Measurements from ENCODE around the gene TRPC4AP. TPM values are rescaled to one million over a fixed set of nuclear protein-coding genes. Genes with fewer than 3 reads are reported as not detected.

The TRPC4AP gene
- total and polyA plus RNA-seq, 12 donors, result 26.2 to 46.4 (median 38.0) TPM

DNA sequence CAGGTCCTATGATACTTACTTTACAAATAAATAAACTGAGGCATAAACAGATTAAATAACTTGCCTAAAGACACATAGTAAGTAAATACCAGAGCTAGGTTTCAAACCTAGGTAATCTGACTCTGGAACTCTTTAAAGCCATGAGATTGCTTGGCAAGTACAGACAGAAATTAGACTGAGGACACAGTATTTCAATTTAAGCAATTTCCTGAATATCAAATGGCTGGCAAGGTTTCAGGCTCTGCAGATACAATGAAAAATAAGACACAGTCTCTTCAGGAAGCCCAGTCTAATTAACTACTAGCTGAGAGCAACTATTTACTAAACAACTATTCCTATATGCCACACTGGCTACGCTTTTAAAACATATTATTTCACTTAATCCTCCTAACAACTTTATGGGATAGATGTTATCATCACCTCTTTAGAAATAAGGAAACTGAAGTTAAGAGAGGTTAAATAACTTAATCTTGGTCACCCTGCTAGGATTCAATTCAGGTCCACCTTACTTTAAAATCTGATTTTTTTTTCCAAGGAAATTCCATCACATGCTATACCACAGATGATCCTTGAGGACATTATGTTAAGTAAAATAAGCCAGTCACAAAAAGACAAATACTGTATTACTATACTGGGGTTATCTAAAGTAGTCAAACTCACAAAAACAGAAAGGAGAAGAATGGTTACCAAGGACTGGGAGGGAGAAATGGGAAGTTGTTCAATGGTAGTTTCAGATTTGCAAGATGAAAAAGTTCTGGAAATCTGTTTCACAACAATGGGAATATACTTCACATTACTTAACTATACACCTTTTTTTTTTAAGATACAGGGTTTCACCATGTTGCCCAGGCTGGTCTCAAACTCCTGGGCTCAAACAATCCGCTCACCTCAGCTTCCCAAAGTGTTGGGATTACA, 4.1 kb downstream of the TRPC4AP start:
- ATAC-seq (no peak), DNase-seq (no peak)
- WGBS, 2 donors, result 83 to 84% methylated on average over 2 of the region's 2 CpGs
- Histone ChIP-seq H3K27ac (peak overlapping the region in 4 of 10 donors; percentile 0 to 29 (median 8)), H3K4me1 (peaks cover 9 to 72% (median 44%) of the 10 kb centered on the region in 9 donors), H3K4me3 (no peak overlapping the region), H3K9me3 (no peaks in the 10 kb centered on the region), H3K27me3 (no peaks in the 10 kb centered on the region), H3K36me3 (peaks cover 0 to 28% (median 3%) of the 10 kb centered on the region in 9 donors)
- intact Hi-C loops (cut with DNase I), result loop anchor here in 1 of 10 donors (10.0 kb wide), 1 partner anchor 64 kb away; no protein-coding TSS in a partner anchor
- TF ChIP-seq, protein P1, sequence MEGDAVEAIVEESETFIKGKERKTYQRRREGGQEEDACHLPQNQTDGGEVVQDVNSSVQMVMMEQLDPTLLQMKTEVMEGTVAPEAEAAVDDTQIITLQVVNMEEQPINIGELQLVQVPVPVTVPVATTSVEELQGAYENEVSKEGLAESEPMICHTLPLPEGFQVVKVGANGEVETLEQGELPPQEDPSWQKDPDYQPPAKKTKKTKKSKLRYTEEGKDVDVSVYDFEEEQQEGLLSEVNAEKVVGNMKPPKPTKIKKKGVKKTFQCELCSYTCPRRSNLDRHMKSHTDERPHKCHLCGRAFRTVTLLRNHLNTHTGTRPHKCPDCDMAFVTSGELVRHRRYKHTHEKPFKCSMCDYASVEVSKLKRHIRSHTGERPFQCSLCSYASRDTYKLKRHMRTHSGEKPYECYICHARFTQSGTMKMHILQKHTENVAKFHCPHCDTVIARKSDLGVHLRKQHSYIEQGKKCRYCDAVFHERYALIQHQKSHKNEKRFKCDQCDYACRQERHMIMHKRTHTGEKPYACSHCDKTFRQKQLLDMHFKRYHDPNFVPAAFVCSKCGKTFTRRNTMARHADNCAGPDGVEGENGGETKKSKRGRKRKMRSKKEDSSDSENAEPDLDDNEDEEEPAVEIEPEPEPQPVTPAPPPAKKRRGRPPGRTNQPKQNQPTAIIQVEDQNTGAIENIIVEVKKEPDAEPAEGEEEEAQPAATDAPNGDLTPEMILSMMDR (IDR thresholded peaks at IDR 0.05), result no peak

DNA sequence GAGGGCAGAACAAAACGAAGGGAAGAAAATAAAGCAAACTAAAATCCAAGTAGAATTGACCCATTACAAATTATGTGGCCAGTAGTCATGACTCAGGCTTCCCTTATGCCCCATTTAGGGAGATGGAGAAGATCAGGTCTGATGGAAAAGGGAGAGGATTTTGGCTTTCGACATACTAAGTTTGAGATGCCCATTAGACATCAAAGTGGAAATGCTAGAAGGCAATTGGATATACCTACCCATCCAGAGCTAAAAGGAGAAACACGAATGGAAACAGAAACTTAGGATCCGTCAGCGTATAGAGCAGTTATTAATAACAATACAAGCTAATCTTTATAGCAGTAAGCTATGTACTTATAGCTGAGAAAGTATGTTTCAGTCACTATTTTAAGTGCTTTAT, 4.8 kb downstream of the TRPC4AP start:
- H3K27me3 ChIP-seq, result no peaks in the 10 kb centered on the region
- DNase-seq, result no peak
- no peak for ATAC-seq
- peaks cover 9 to 70% (median 42%) of the 10 kb centered on the region in 9 donors for H3K4me1 ChIP-seq
- peak overlapping the region in 3 of 10 donors; percentile 0 to 29 (median 4) for H3K27ac ChIP-seq
- H3K36me3 ChIP-seq, result peaks cover 0 to 28% (median 3%) of the 10 kb centered on the region in 9 donors
- TF ChIP-seq, protein P1 (IDR thresholded peaks at IDR 0.05), result no peak
- intact Hi-C loops (cut with DNase I), result loop anchor here in 1 of 10 donors (10.0 kb wide), 1 partner anchor 63 kb away; no protein-coding TSS in a partner anchor
- WGBS, 2 donors, result 52 to 78% methylated on average over 5 of the region's 5 CpGs
- no peak overlapping the region for H3K4me3 ChIP-seq
- H3K9me3 ChIP-seq, result no peaks in the 10 kb centered on the region

DNA sequence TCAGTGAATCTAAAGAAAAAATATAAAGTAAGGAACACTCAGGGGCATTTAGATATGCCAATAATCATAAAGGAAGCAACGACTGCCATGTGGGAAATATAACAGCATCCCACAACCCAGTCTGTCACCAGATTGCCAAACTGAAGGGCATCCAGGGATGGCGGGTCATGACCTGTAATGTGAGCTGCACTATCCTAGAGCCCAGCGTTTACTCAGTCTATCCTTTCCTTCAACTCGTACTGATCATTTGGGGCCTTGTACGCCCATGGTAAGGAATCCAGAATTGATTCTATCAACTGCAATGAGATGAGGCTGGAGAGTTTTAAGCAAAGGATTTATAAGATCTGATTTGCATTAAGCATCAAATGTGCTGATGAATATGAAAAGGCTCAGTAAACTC, 5.3 kb downstream of the TRPC4AP start:
- intact Hi-C loops (cut with DNase I), result loop anchor here in 1 of 10 donors (10.0 kb wide), 1 partner anchor 63 kb away; no protein-coding TSS in a partner anchor
- DNase-seq, result no peak
- TF ChIP-seq, protein P1 (IDR thresholded peaks at IDR 0.05), result no peak
- H3K4me3 ChIP-seq, result no peak overlapping the region
- H3K4me1 ChIP-seq, result peaks cover 9 to 73% (median 44%) of the 10 kb centered on the region in 9 donors
- WGBS, 2 donors, result 70 to 83% methylated on average over 5 of the region's 5 CpGs
- no peaks in the 10 kb centered on the region for H3K9me3 ChIP-seq
- H3K27ac ChIP-seq, result no peak overlapping the region
- peaks cover 0 to 28% (median 3%) of the 10 kb centered on the region in 9 donors for H3K36me3 ChIP-seq
- no peak for ATAC-seq
- H3K27me3 ChIP-seq, result no peaks in the 10 kb centered on the region

DNA sequence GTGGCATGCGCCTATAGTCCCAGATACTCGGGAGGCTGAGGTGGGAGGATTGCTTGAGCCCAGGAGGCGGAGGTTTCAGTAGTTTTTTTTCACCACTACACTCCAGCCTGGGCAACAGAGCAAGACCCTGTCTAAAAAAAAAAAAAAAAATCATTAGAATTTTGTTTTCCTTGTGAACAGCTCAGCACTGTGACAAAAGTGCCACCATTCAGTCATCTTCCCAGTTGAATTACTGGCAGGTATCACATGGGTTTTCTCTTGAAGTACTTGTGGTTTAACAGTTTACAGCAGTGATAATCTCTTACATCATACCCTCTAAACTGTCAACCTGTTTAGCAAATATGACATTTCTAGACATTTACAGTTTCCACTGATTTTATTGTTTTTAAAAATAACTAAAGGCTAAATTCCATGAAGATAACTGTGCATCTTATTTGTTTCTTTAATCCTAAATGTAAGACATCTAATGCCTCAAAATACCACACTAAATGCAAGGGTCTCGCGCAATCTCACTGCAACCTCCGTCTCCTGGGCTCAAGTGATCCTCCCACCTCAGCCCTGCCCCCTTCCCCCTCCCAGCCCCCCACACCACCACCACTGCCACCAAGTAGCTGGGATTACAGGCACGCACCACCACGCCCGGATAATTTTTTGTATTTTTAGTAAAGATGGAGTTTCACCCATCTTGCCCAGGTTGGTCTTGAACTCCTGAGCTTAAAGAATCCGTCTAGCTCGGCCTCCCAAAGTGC, 7.0 kb downstream of the TRPC4AP start:
- ATAC-seq (no peak), DNase-seq (no peak)
- TF ChIP-seq, protein P1 (IDR thresholded peaks at IDR 0.05), result no peak
- intact Hi-C loops (cut with DNase I), result loop anchor here in 1 of 10 donors (10.0 kb wide), 1 partner anchor 61 kb away; no protein-coding TSS in a partner anchor
- no peaks in the 10 kb centered on the region for H3K27me3 ChIP-seq
- 94 to 96% methylated on average over 11 of the region's 11 CpGs for WGBS, 2 donors
- peaks cover 5 to 78% (median 49%) of the 10 kb centered on the region in 9 donors for H3K4me1 ChIP-seq
- no peaks in the 10 kb centered on the region for H3K9me3 ChIP-seq
- peaks cover 0 to 31% (median 3%) of the 10 kb centered on the region in 9 donors for H3K36me3 ChIP-seq
- H3K27ac ChIP-seq, result peak overlapping the region in 1 of 10 donors; percentile 20
- no peak overlapping the region for H3K4me3 ChIP-seq
